Osteocyte (in vitro differentiated cells): ENCODE measurements around the gene SEC24C. TPM values are rescaled to one million over a fixed set of nuclear protein-coding genes. Genes with fewer than 3 reads are reported as not detected.
A peak's percentile ranks its signal among the peaks of the same experiment; 100 is the strongest.

Source experiments
- DNase-seq: peaks from one replicate; pipeline ENCODE4 v3.0.0; 2021; ENCODE audit warnings: mixed read lengths; ENCODE audit not compliant: unreplicated experiment; ENCODE audit errors: extremely low spot score
- H3K27ac Mint-ChIP-seq: one replicate; pipeline ENCODE4 v1.8.0; 2021; ENCODE audit warnings: mild to moderate bottlenecking, mixed read lengths; ENCODE audit not compliant: unreplicated experiment
- H3K27me3 Mint-ChIP-seq: one replicate; pipeline ENCODE4 v1.8.0; 2021; ENCODE audit warnings: mixed read lengths; ENCODE audit not compliant: unreplicated experiment
- H3K36me3 Mint-ChIP-seq: one replicate; pipeline ENCODE4 v1.8.0; 2021; ENCODE audit warnings: mixed read lengths; ENCODE audit not compliant: unreplicated experiment
- H3K4me1 Mint-ChIP-seq: one replicate; pipeline ENCODE4 v1.8.0; 2021; ENCODE audit warnings: mixed read lengths; ENCODE audit not compliant: unreplicated experiment
- H3K4me3 Mint-ChIP-seq: one replicate; pipeline ENCODE4 v1.8.0; 2021; ENCODE audit warnings: mild to moderate bottlenecking, moderate library complexity, mixed read lengths; ENCODE audit not compliant: unreplicated experiment
- H3K9me3 Mint-ChIP-seq: one replicate; pipeline ENCODE4 v1.8.0; 2021; ENCODE audit warnings: mixed read lengths; ENCODE audit not compliant: unreplicated experiment
- CTCF ChIP-seq: fragments of 200-600 bp; sonication (generic); IDR thresholded peaks from 2 replicates; pipeline ENCODE4 v1.5.0; 2021; ENCODE audit warnings: antibody characterized with exemption, mild to moderate bottlenecking, moderate library complexity
- total RNA-seq: library from RNA; stranded (reverse); gene quantifications from 2 replicates; pipeline ENCODE4 v1.2.1, GENCODE V29; 2021

The SEC24C gene
- total RNA-seq, 1 donor from 2014 or later = 64.2 TPM

- no peak for DNase-seq
- peaks cover 32% of the 10 kb centered on the region for H3K4me1 Mint-ChIP-seq
- peaks cover 9% of the 10 kb centered on the region for H3K36me3 Mint-ChIP-seq
- no peak for TF ChIP-seq CTCF
- no peaks in the 10 kb centered on the region for H3K9me3 Mint-ChIP-seq
- peak overlapping the region; percentile 99 for H3K4me3 Mint-ChIP-seq
- peak overlapping the region; percentile 100 for H3K27ac Mint-ChIP-seq
- H3K27me3 Mint-ChIP-seq = no peaks in the 10 kb centered on the region
Measured at GRCh38 chr10:73744664-73744975, 448 bp downstream of the SEC24C start.

- Mint-ChIP-seq H3K36me3 (peaks cover 21% of the 10 kb centered on the region), H3K4me1 (peaks cover 34% of the 10 kb centered on the region), H3K27me3 (no peaks in the 10 kb centered on the region), H3K4me3 (no peak overlapping the region), H3K27ac (no peak overlapping the region), H3K9me3 (no peaks in the 10 kb centered on the region)
- TF ChIP-seq CTCF = no peak
- DNase-seq = no peak
Measured at GRCh38 chr10:73746721-73747120, 2.5 kb downstream of the SEC24C start.

DNA sequence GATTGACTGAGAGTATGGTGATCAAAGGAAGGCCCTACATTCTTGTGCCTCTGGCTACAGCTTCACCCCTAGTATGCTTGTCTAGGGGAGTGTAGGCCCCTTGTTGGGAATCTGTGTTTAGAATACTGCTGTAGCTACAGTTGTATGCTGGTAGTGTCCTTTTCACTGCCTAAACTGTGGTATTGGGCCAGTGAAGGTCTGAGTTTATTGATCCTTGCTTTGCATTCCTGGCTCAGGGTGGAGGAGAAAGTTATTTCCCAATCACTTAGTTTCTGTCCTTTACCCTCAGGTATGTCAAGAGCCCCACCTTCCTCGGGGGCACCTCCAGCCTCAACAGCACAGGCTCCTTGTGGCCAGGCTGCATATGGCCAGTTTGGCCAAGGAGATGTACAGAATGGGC lies 6.6 kb downstream of the SEC24C start:
- H3K4me3 Mint-ChIP-seq = no peak overlapping the region
- peaks cover 12% of the 10 kb centered on the region for H3K4me1 Mint-ChIP-seq
- no peak overlapping the region for H3K27ac Mint-ChIP-seq
- H3K27me3 Mint-ChIP-seq = no peaks in the 10 kb centered on the region
- no peak for DNase-seq
- no peak for TF ChIP-seq CTCF
- H3K9me3 Mint-ChIP-seq = no peaks in the 10 kb centered on the region
- peaks cover 38% of the 10 kb centered on the region for H3K36me3 Mint-ChIP-seq

GRCh38 chr10:73756183-73756582 lies 12.0 kb downstream of the SEC24C start:
- TF ChIP-seq CTCF = no peak
- no peak overlapping the region for H3K4me3 Mint-ChIP-seq
- H3K36me3 Mint-ChIP-seq = peaks cover 51% of the 10 kb centered on the region
- H3K27ac Mint-ChIP-seq = no peak overlapping the region
- DNase-seq = no peak
- H3K4me1 Mint-ChIP-seq = no peaks in the 10 kb centered on the region
- no peaks in the 10 kb centered on the region for H3K27me3 Mint-ChIP-seq
- H3K9me3 Mint-ChIP-seq = no peaks in the 10 kb centered on the region

- DNase-seq = no peak
- no peak for TF ChIP-seq CTCF
- Mint-ChIP-seq H3K27me3 (no peaks in the 10 kb centered on the region), H3K27ac (no peak overlapping the region), H3K36me3 (peaks cover 56% of the 10 kb centered on the region), H3K9me3 (no peaks in the 10 kb centered on the region), H3K4me1 (no peaks in the 10 kb centered on the region), H3K4me3 (no peak overlapping the region)
Measured at GRCh38 chr10:73758704-73759511, 14.7 kb downstream of the SEC24C start.
